Nephron (organoid): ENCODE results near the gene ANKRD63.

Source experiments
- H3K27ac Mint-ChIP-seq, 3 experiments: 2 replicates each; pipeline ENCODE4 v1.8.0; 2020; ENCODE audit warnings: mixed read lengths in 3 of 3, mild to moderate bottlenecking in 2 of 3, moderate library complexity in 1 of 3
- H3K27me3 Mint-ChIP-seq: 2 replicates; pipeline ENCODE4 v1.8.0; 2021; ENCODE audit warnings: low read depth, mild to moderate bottlenecking, moderate library complexity, mixed read lengths
- H3K36me3 Mint-ChIP-seq: 2 replicates; pipeline ENCODE4 v1.8.0; 2020; ENCODE audit warnings: low read depth, mixed read lengths
- H3K4me1 Mint-ChIP-seq: 2 replicates; pipeline ENCODE4 v1.8.0; 2020; ENCODE audit warnings: mixed read lengths
- H3K4me3 Mint-ChIP-seq, 3 experiments: 2 replicates each; pipeline ENCODE4 v1.8.0; 2020; ENCODE audit warnings: mild to moderate bottlenecking in 3 of 3, mixed read lengths in 3 of 3, moderate library complexity in 2 of 3
- H3K9me3 Mint-ChIP-seq: 2 replicates; pipeline ENCODE4 v1.8.0; 2020; ENCODE audit warnings: mixed read lengths
- CTCF ChIP-seq, 3 experiments: fragments of 200-600 bp; sonication (generic); IDR thresholded peaks; one replicate each; pipeline ENCODE4 v1.5.0; 2021; ENCODE audit warnings: antibody characterized with exemption in 3 of 3; ENCODE audit not compliant: unreplicated experiment in 3 of 3

Gene ANKRD63

GRCh38 chr15:40282869-40283614, at the start of gene ANKRD63:
ANKRD63 (minus strand) TSS chr15:40283064; CDS start chr15:40282586, 478 bp downstream.
- Mint-ChIP-seq H3K9me3 (no peaks in the 10 kb centered on the region), H3K27ac (no peak within 1 kb of the TSS), H3K4me3 (peak within 1 kb of the TSS; percentile 41 to 70 (median 63)), H3K36me3 (no peaks in the 10 kb centered on the region), H3K4me1 (peaks cover 41% of the 10 kb centered on the region), H3K27me3 (peaks cover 88% of the 10 kb centered on the region)
- TF ChIP-seq CTCF (IDR thresholded peaks at IDR 0.05; ENCODE audit: unreplicated experiment in 3 of 3): no peak

GRCh38 chr15:40332113-40332781, 49.4 kb upstream of the ANKRD63 start:
- Mint-ChIP-seq H3K4me1 (peaks cover 65% of the 10 kb centered on the region), H3K27ac (peak overlapping the region in 1 of 3 experiments; percentile 17), H3K36me3 (no peaks in the 10 kb centered on the region), H3K4me3 (no peak overlapping the region), H3K27me3 (peaks cover 13% of the 10 kb centered on the region), H3K9me3 (no peaks in the 10 kb centered on the region)
- no peak for TF ChIP-seq CTCF (IDR thresholded peaks at IDR 0.05; ENCODE audit: unreplicated experiment in 3 of 3)

- Mint-ChIP-seq H3K4me3 (no peak overlapping the region), H3K36me3 (no peaks in the 10 kb centered on the region), H3K27ac (no peak overlapping the region), H3K9me3 (no peaks in the 10 kb centered on the region), H3K27me3 (peaks cover 14% of the 10 kb centered on the region), H3K4me1 (peaks cover 67% of the 10 kb centered on the region)
- TF ChIP-seq CTCF (IDR thresholded peaks at IDR 0.05; ENCODE audit: unreplicated experiment in 3 of 3): no peak
These were observed 48.8 kb upstream of the ANKRD63 start for GRCh38 chr15:40331637-40332036.

- H3K9me3 Mint-ChIP-seq: no peaks in the 10 kb centered on the region
- peak overlapping the region in 1 of 3 experiments; percentile 27 for H3K4me3 Mint-ChIP-seq
- no peak for TF ChIP-seq CTCF (IDR thresholded peaks at IDR 0.05; ENCODE audit: unreplicated experiment in 3 of 3)
- peaks cover 70% of the 10 kb centered on the region for H3K4me1 Mint-ChIP-seq
- no peaks in the 10 kb centered on the region for H3K36me3 Mint-ChIP-seq
- H3K27me3 Mint-ChIP-seq: peaks cover 18% of the 10 kb centered on the region
- no peak overlapping the region for H3K27ac Mint-ChIP-seq
These were observed 48.2 kb upstream of the ANKRD63 start for GRCh38 chr15:40331026-40331425.

- Mint-ChIP-seq H3K27me3 (peaks cover 14% of the 10 kb centered on the region), H3K4me1 (peaks cover 67% of the 10 kb centered on the region), H3K4me3 (no peak overlapping the region), H3K27ac (peak overlapping the region; percentile 42 to 68 (median 47)), H3K36me3 (peaks cover 1% of the 10 kb centered on the region), H3K9me3 (no peaks in the 10 kb centered on the region)
- TF ChIP-seq CTCF (IDR thresholded peaks at IDR 0.05; ENCODE audit: unreplicated experiment in 3 of 3): no peak
These were observed 47.5 kb upstream of the ANKRD63 start for GRCh38 chr15:40330368-40330836.
